HCT116 (cell line): ENCODE measurements around the gene SULT1C4. TPM values are rescaled to one million over a fixed set of nuclear protein-coding genes. Genes with fewer than 3 reads are reported as not detected.

Experiments used
- ATAC-seq: fragments of 200-7000 bp; cut with Tn5 transposase; 2 replicates; pipeline ENCODE4 v1.9.1; 2020; ENCODE audit warnings: mild to moderate bottlenecking, moderate library complexity
- BruUV-seq: library from RNA; stranded (reverse); fragments of 400-500 nt; replicated peaks from 2 replicates; lab custom pipeline; 2021; lab: Mats Ljungman, UMichigan
- CTCF ChIA-PET: fragments of 300-600 bp; sonication (Branson Sonifier 250); formaldehyde crosslinking; loops from one replicate; lab custom pipeline; 2021; ENCODE audit warnings: antibody characterized with exemption; lab: Charles Lee
- POLR2A ChIA-PET: fragments of 300-600, 350-600 bp; sonication (Branson Sonifier 250); formaldehyde crosslinking; loops from one replicate; lab custom pipeline; 2021; ENCODE audit warnings: antibody characterized with exemption; lab: Charles Lee
- RAD21 ChIA-PET, 2 experiments: fragments of 300-600 bp; sonication (Branson Sonifier 250); formaldehyde crosslinking; loops; one replicate each; lab custom pipeline; 2023; ENCODE audit warnings: low total read pairs in 2 of 2; ENCODE audit not compliant: uncharacterized antibody in 2 of 2, unreplicated experiment in 2 of 2, low non-redundant PET in 1 of 2; lab: Charles Lee
- DNase-seq: peaks from one replicate; pipeline ENCODE4 v3.0.0-alpha.2; 2010; ENCODE audit warnings: low read depth, low spot score
- H2AFZ ChIP-seq: fragments of 200-600 bp; shearing (Covaris generic), sonication (generic); 2 replicates; pipeline ENCODE4 v1.6.1; 2017; ENCODE audit warnings: low read depth, mixed run types, mixed read lengths, antibody characterized with exemption, low read length; ENCODE audit not compliant: poor library complexity, severe bottlenecking
- H3K27ac ChIP-seq: 2 replicates; pipeline ENCODE4 v1.5.1; 2012; ENCODE audit warnings: low read depth, low read length
- H3K27me3 ChIP-seq: fragments of 200-600 bp; sonication (generic); 2 replicates; pipeline ENCODE4 v1.6.1; 2016; ENCODE audit warnings: mixed run types, low read length, mixed read lengths; ENCODE audit not compliant: insufficient read depth
- H3K36me3 ChIP-seq, 2 experiments: fragments of 200-500 bp in 1 of 2; fragments of 200-600 bp in 1 of 2; sonication (Bioruptor generic) in 1 of 2; sonication (generic) in 1 of 2; 2 replicates each; pipeline versions ENCODE4 v1.5.1 to v1.6.1; 2014 to 2016; ENCODE audit warnings: low read length in 2 of 2, inconsistent platforms in 1 of 2, mixed read lengths in 1 of 2, mixed run types in 1 of 2; ENCODE audit not compliant: insufficient read depth in 2 of 2, control insufficient read depth in 1 of 2
- H3K4me1 ChIP-seq, 2 experiments: fragments of 200-600 bp in 1 of 2; sonication (generic) in 1 of 2; 2 replicates each; pipeline versions ENCODE4 v1.5.1 to v1.6.1; 2012 to 2017; ENCODE audit warnings: low read length in 2 of 2, inconsistent platforms in 1 of 2, mild to moderate bottlenecking in 1 of 2, mixed read lengths in 1 of 2, mixed run types in 1 of 2, moderate library complexity in 1 of 2; ENCODE audit not compliant: insufficient read depth in 2 of 2, control insufficient read depth in 1 of 2
- H3K4me2 ChIP-seq: fragments of 200-600 bp; sonication (generic); 2 replicates; pipeline ENCODE4 v1.6.1; 2017; ENCODE audit warnings: mixed run types, low read length, mixed read lengths
- H3K4me3 ChIP-seq, 2 experiments: fragments of 200-600 bp in 1 of 2; sonication (generic) in 1 of 2; replicated peaks in 1 of 2; 2 replicates each; pipeline ENCODE4 v1.5.1; 2011 to 2016; ENCODE audit warnings: low read length in 2 of 2, control low read depth in 1 of 2, low read depth in 1 of 2, mild to moderate bottlenecking in 1 of 2, mixed read lengths in 1 of 2, mixed run types in 1 of 2
- H3K79me2 ChIP-seq: fragments of 200-600 bp; sonication (generic); 2 replicates; pipeline ENCODE4 v1.6.1; 2017; ENCODE audit warnings: mild to moderate bottlenecking, mixed run types, low read length, moderate library complexity, mixed read lengths; ENCODE audit not compliant: insufficient read depth
- H3K9ac ChIP-seq: fragments of 200-600 bp; sonication (generic); 2 replicates; pipeline ENCODE4 v1.6.1; 2016; ENCODE audit warnings: low read length, mixed read lengths
- H3K9me2 ChIP-seq: fragments of 200-600 bp; sonication (generic), shearing (Covaris generic); 2 replicates; pipeline ENCODE4 v1.6.1; 2017; ENCODE audit warnings: mixed run types, mild to moderate bottlenecking, moderate library complexity; ENCODE audit not compliant: insufficient read depth
- H3K9me3 ChIP-seq, 2 experiments: fragments of 200-500 bp in 1 of 2; fragments of 200-600 bp in 1 of 2; sonication (Bioruptor generic) in 1 of 2; sonication (generic) in 1 of 2; 2 replicates each; pipeline ENCODE4 v1.6.1; 2014 to 2017; ENCODE audit warnings: low read length in 2 of 2, mixed read lengths in 2 of 2, inconsistent platforms in 1 of 2, low read depth in 1 of 2, mild to moderate bottlenecking in 1 of 2, mixed run types in 1 of 2, moderate library complexity in 1 of 2; ENCODE audit not compliant: control insufficient read depth in 1 of 2, insufficient read depth in 1 of 2
- H4K20me1 ChIP-seq: fragments of 200-600 bp; sonication (generic), shearing (Covaris generic); 2 replicates; pipeline ENCODE4 v1.6.1; 2017; ENCODE audit warnings: mixed run types, mild to moderate bottlenecking, moderate library complexity; ENCODE audit not compliant: insufficient read depth
- CBX3 ChIP-seq: IDR thresholded peaks from 2 replicates; pipeline ENCODE4 v1.6.1; 2012; ENCODE audit warnings: low read depth
- CEBPB ChIP-seq: IDR thresholded peaks from 2 replicates; pipeline ENCODE4 v1.6.1; 2012; ENCODE audit warnings: low read depth
- CTCF ChIP-seq, 3 experiments: fragments of 200-600 bp in 1 of 3; sonication (generic) in 1 of 3; IDR thresholded peaks in 2 of 3; conservative IDR thresholded peaks in 1 of 3; 2 replicates each; pipeline ENCODE4 v1.5.1; 2012 to 2017; ENCODE audit warnings: low read depth in 2 of 3, low read length in 2 of 3, antibody characterized with exemption in 1 of 3, borderline replicate concordance in 1 of 3, control low read depth in 1 of 3, mild to moderate bottlenecking in 1 of 3, mixed read lengths in 1 of 3, mixed run types in 1 of 3, moderate library complexity in 1 of 3; ENCODE audit not compliant: insufficient read depth in 1 of 3
- EGR1 ChIP-seq: IDR thresholded peaks from 2 replicates; pipeline ENCODE4 v1.6.1; 2012; ENCODE audit warnings: low read depth
- EZH2 ChIP-seq: fragments of 200-600 bp; sonication (generic); IDR thresholded peaks from 2 replicates; pipeline ENCODE4 v1.6.1; 2017; ENCODE audit warnings: antibody characterized with exemption, mixed run types
- EZH2phosphoT487 ChIP-seq: fragments of 200-600 bp; IDR thresholded peaks from 2 replicates; pipeline ENCODE4 v1.6.1; 2018; ENCODE audit warnings: antibody characterized with exemption, borderline replicate concordance
- FOSL1 ChIP-seq: IDR thresholded peaks from 2 replicates; pipeline ENCODE4 v1.6.1; 2012; ENCODE audit warnings: low read depth
- JUND ChIP-seq: IDR thresholded peaks from 2 replicates; pipeline ENCODE4 v1.6.1; 2012
- POLR2AphosphoS5 ChIP-seq: IDR thresholded peaks from 2 replicates; pipeline ENCODE4 v1.6.1; 2011; ENCODE audit warnings: mild to moderate bottlenecking, low read depth, low read length, moderate library complexity
- RAD21 ChIP-seq: IDR thresholded peaks from 2 replicates; pipeline ENCODE4 v1.6.1; 2012; ENCODE audit warnings: low read depth, mild to moderate bottlenecking
- SIN3A ChIP-seq: IDR thresholded peaks from 2 replicates; pipeline ENCODE4 v1.6.1; 2012; ENCODE audit warnings: low read depth
- SP1 ChIP-seq: IDR thresholded peaks from 2 replicates; pipeline ENCODE4 v1.6.1; 2012; ENCODE audit warnings: low read depth
- SRF ChIP-seq: IDR thresholded peaks from 2 replicates; pipeline ENCODE4 v1.6.1; 2012; ENCODE audit warnings: low read depth
- TCF7L2 ChIP-seq: IDR thresholded peaks from 2 replicates; pipeline ENCODE4 v1.7.0; 2011; ENCODE audit warnings: borderline replicate concordance, inconsistent platforms; ENCODE audit not compliant: insufficient read depth, insufficient read length; ENCODE audit errors: extremely low read depth
- YY1 ChIP-seq: IDR thresholded peaks from 2 replicates; pipeline ENCODE4 v1.6.1; 2011; ENCODE audit warnings: low read length, low read depth, moderate library complexity, mild to moderate bottlenecking; ENCODE audit not compliant: insufficient replicate concordance; ENCODE audit errors: extremely low read depth
- intact Hi-C: fragments of 100-400 bp; cut with micrococcal nuclease; formaldehyde crosslinking; loops from 2 replicates; pipeline ENCODE4 v1.10.0; 2022
- total RNA-seq: library from RNA; stranded (reverse); gene quantifications from one replicate; pipeline ENCODE4 v1.2.1, GENCODE V29; 2021; ENCODE audit not compliant: unreplicated experiment
- TF ChIP-seq, protein P1 (sequence below): IDR thresholded peaks from 2 replicates; pipeline ENCODE4 v1.6.1; 2011; ENCODE audit warnings: mild to moderate bottlenecking, low read length, moderate library complexity; ENCODE audit not compliant: insufficient replicate concordance; ENCODE audit errors: extremely low read depth
- TF ChIP-seq, protein P2 (sequence below): IDR thresholded peaks from 2 replicates; pipeline ENCODE4 v1.6.1; 2012

SULT1C4 gene
- total RNA-seq, 1 experiment from 2014 or later: not detected

- ChIA-PET CTCF (no interaction called here), POLR2A (no interaction called here), RAD21 (no interaction called here)
- Histone ChIP-seq H3K27ac (no peak overlapping the region), H3K9ac (no peak overlapping the region), H4K20me1 (no peaks in the 10 kb centered on the region), H3K79me2 (no peaks in the 10 kb centered on the region), H3K9me3 (no peaks in the 10 kb centered on the region), H3K9me2 (no peaks in the 10 kb centered on the region), H3K27me3 (no peaks in the 10 kb centered on the region), H3K4me2 (no peak overlapping the region), H3K36me3 (no peaks in the 10 kb centered on the region), H2AFZ (no peak overlapping the region), H3K4me3 (no peak overlapping the region), H3K4me1 (no peaks in the 10 kb centered on the region)
- ATAC-seq: no peak
- no TSS peak for BruUV-seq
- intact Hi-C loops: no loop called here
- no peak for TF ChIP-seq CTCF (IDR thresholded peaks at IDR 0.05 in 2 of 3, conservative IDR thresholded peaks at IDR 0.05 in 1 of 3; ENCODE audit: borderline replicate concordance in 1 of 3, insufficient read depth in 1 of 3, low read depth in 2 of 3, low read length in 2 of 3)
- TF ChIP-seq EZH2: no peak
- no peak for TF ChIP-seq SIN3A
- TF ChIP-seq, protein P1, sequence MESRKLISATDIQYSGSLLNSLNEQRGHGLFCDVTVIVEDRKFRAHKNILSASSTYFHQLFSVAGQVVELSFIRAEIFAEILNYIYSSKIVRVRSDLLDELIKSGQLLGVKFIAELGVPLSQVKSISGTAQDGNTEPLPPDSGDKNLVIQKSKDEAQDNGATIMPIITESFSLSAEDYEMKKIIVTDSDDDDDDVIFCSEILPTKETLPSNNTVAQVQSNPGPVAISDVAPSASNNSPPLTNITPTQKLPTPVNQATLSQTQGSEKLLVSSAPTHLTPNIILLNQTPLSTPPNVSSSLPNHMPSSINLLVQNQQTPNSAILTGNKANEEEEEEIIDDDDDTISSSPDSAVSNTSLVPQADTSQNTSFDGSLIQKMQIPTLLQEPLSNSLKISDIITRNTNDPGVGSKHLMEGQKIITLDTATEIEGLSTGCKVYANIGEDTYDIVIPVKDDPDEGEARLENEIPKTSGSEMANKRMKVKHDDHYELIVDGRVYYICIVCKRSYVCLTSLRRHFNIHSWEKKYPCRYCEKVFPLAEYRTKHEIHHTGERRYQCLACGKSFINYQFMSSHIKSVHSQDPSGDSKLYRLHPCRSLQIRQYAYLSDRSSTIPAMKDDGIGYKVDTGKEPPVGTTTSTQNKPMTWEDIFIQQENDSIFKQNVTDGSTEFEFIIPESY: no peak
- no peak for TF ChIP-seq CEBPB
- TF ChIP-seq RAD21: no peak
- no peak for TF ChIP-seq YY1
- no peak for TF ChIP-seq POLR2AphosphoS5
- no peak for TF ChIP-seq EGR1
- no peak for TF ChIP-seq SP1
- no peak for TF ChIP-seq SRF
- no peak for TF ChIP-seq JUND
- TF ChIP-seq, protein P2, sequence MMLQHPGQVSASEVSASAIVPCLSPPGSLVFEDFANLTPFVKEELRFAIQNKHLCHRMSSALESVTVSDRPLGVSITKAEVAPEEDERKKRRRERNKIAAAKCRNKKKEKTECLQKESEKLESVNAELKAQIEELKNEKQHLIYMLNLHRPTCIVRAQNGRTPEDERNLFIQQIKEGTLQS: no peak
- TF ChIP-seq TCF7L2: no peak
- TF ChIP-seq CBX3: no peak
- TF ChIP-seq FOSL1: no peak
- no peak for TF ChIP-seq EZH2phosphoT487
- no peak for DNase-seq
These were observed 45.9 kb downstream of the SULT1C4 start for GRCh38 chr2:108423502-108424251.
